GM20000 (cell line): ENCODE data around the gene CPNE4.
A peak's percentile ranks its signal among the peaks of the same experiment; 100 is the strongest.

Source experiments
- DNase-seq: peaks from one replicate; pipeline ENCODE4 v3.0.0; 2012; ENCODE audit warnings: low spot score
- TF ChIP-seq, protein P1 (sequence below): IDR thresholded peaks from 2 replicates; pipeline ENCODE4 v1.5.1; 2012; ENCODE audit warnings: mild to moderate bottlenecking, control low read depth; ENCODE audit errors: extremely low read depth, missing control alignments

CPNE4 gene

GRCh38 chr3:131530843-131531242 is 504.0 kb downstream of the CPNE4 start:
- TF ChIP-seq, protein P1, sequence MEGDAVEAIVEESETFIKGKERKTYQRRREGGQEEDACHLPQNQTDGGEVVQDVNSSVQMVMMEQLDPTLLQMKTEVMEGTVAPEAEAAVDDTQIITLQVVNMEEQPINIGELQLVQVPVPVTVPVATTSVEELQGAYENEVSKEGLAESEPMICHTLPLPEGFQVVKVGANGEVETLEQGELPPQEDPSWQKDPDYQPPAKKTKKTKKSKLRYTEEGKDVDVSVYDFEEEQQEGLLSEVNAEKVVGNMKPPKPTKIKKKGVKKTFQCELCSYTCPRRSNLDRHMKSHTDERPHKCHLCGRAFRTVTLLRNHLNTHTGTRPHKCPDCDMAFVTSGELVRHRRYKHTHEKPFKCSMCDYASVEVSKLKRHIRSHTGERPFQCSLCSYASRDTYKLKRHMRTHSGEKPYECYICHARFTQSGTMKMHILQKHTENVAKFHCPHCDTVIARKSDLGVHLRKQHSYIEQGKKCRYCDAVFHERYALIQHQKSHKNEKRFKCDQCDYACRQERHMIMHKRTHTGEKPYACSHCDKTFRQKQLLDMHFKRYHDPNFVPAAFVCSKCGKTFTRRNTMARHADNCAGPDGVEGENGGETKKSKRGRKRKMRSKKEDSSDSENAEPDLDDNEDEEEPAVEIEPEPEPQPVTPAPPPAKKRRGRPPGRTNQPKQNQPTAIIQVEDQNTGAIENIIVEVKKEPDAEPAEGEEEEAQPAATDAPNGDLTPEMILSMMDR: no peak
- DNase-seq: no peak

GRCh38 chr3:131530388-131530787 is 504.4 kb downstream of the CPNE4 start:
- TF ChIP-seq, protein P1: no peak
- DNase-seq: no peak

DNA sequence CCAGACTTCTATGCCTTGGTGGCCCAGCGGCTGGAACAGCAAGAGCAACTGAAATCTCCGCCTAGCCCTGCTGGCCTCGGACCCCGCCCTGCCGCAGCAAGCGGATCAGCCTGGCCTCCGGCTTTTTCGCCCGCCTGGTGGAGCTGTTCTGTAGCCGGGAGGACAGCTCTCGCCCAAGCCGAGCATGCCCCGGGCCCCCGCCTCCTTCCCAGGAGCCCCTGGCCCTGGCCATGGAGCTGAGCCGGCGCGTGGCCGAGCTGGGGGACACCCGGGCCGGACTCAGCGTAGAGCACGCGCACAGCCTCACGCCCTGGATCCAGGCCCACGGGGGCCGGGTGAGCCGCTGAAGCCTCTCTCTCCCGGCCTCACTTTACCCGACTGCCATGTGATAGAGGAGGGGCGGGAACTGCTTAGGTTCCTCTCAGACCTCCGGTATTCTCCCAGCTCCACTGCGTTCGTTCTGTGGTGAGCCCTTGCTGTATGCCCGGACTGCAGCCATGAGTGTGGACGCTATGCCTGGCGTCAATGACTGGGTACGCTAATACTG is 507.9 kb downstream of the CPNE4 start:
- peak; percentile 21 for DNase-seq
- TF ChIP-seq, protein P1: peak; percentile 4

DNA sequence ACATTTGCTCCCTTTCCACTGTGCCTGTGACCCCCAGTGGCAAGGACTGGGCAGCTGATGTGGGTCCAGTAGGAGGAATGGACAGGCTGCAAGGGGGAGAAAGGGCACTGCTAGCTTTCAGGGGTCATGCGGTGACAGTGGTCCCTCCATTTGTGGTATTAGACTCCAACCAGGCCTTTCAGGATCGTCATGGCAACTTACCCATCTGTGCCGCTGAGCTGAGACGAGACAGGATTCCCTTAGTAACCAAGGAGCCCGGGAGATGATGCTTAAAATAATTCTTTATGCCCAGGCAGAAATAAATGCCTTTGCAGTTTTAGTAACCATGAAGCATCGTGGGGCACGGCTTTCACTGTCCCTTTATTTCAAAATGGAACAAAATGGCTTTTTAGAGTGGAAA is 516.1 kb downstream of the CPNE4 start:
- TF ChIP-seq, protein P1: no peak
- DNase-seq: no peak

DNA sequence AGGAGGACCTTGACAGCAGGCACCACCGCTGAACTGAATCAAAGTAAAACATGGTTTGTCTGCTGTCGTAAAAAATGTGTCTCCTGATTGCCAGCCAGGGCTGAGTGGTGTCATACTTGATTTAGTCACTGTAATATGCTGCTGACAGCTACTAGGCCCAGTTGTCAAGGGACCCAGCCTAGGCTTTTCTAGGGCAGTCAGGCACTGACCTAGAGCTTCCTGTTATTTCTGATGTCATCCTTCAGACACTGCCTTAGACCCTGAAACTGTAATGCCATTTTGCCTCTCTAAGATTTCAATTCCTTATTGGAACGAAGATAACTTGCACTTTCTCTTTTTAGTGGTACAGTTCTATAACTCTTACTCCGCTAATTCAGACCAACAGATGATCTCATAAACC is 529.4 kb downstream of the CPNE4 start:
- DNase-seq: no peak
- TF ChIP-seq, protein P1: no peak

GRCh38 chr3:131503320-131503635 is 531.5 kb downstream of the CPNE4 start:
- DNase-seq: no peak
- TF ChIP-seq, protein P1: no peak

GRCh38 chr3:131502530-131503319 is 532.1 kb downstream of the CPNE4 start, which contains the start of gene MRPL3:
TSS of gene MRPL3 (minus strand) at chr3:131502971. CDS start at chr3:131502821, 150 bp downstream.
- peak; percentile 81 for DNase-seq
- TF ChIP-seq, protein P1: no peak
